A549 (cell line): ENCODE data around the gene HUS1B.

Source experiments
- CEBPB ChIP-seq, 2 experiments: fragments of >200 bp in 1 of 2; sonication (Bioruptor Twin) in 1 of 2; formaldehyde crosslinking in 1 of 2; IDR thresholded peaks; 2 replicates each; pipeline ENCODE4 v1.6.1; 2012 to 2016
- FOSL2 ChIP-seq, 2 experiments: fragments of 450-650 bp in 1 of 2; fragments of >200 bp in 1 of 2; sonication (Bioruptor Twin) in 1 of 2; formaldehyde crosslinking; IDR thresholded peaks; 2 replicates each; pipeline versions ENCODE4 v1.5.0 to v1.6.1; 2016 to 2020; ENCODE audit warnings: mild to moderate bottlenecking in 1 of 2, moderate library complexity in 1 of 2
- FOXS1 ChIP-seq: fragments of 250-450 bp; sonication (Bioruptor Pico); IDR thresholded peaks from 2 replicates; pipeline ENCODE4 v1.5.0; 2020; ENCODE audit warnings: mild to moderate bottlenecking, moderate library complexity
- HOXA7 ChIP-seq: fragments of 250-450 bp; sonication (Bioruptor Pico); IDR thresholded peaks from 2 replicates; pipeline ENCODE4 v1.5.0; 2020; ENCODE audit warnings: mild to moderate bottlenecking, moderate library complexity
- RAD21 ChIP-seq, 2 experiments: fragments of >200 bp in 1 of 2; sonication (Bioruptor Twin) in 1 of 2; formaldehyde crosslinking in 1 of 2; IDR thresholded peaks in 1 of 2; conservative IDR thresholded peaks in 1 of 2; 2 replicates in 1 of 2; 3 replicates in 1 of 2; pipeline ENCODE4 v1.6.1; 2012 to 2018; ENCODE audit warnings: inconsistent platforms in 1 of 2
- REST ChIP-seq: fragments of 200-600 bp; sonication (generic); IDR thresholded peaks from 2 replicates; pipeline ENCODE4 v1.6.1; 2016; ENCODE audit warnings: antibody characterized with exemption, mild to moderate bottlenecking, moderate library complexity
- RFX5 ChIP-seq: fragments of 450-650 bp; IDR thresholded peaks from 2 replicates; pipeline ENCODE4 v1.7.1; 2014; ENCODE audit warnings: antibody characterized with exemption, mild to moderate bottlenecking, moderate library complexity
- SMC3 ChIP-seq: fragments of >200 bp; sonication (Bioruptor Twin); formaldehyde crosslinking; IDR thresholded peaks from 3 replicates; pipeline ENCODE4 v1.6.1; 2018; ENCODE audit warnings: inconsistent platforms
- SREBF2 ChIP-seq: fragments of 450-650 bp; IDR thresholded peaks from 2 replicates; pipeline ENCODE4 v1.6.1; 2014; ENCODE audit warnings: mild to moderate bottlenecking, moderate library complexity
- TF ChIP-seq, protein P1 (sequence below): fragments of >200 bp; sonication (Bioruptor Twin); formaldehyde crosslinking; IDR thresholded peaks from 3 replicates; pipeline ENCODE4 v1.5.1; 2016

- TF ChIP-seq, protein P1, sequence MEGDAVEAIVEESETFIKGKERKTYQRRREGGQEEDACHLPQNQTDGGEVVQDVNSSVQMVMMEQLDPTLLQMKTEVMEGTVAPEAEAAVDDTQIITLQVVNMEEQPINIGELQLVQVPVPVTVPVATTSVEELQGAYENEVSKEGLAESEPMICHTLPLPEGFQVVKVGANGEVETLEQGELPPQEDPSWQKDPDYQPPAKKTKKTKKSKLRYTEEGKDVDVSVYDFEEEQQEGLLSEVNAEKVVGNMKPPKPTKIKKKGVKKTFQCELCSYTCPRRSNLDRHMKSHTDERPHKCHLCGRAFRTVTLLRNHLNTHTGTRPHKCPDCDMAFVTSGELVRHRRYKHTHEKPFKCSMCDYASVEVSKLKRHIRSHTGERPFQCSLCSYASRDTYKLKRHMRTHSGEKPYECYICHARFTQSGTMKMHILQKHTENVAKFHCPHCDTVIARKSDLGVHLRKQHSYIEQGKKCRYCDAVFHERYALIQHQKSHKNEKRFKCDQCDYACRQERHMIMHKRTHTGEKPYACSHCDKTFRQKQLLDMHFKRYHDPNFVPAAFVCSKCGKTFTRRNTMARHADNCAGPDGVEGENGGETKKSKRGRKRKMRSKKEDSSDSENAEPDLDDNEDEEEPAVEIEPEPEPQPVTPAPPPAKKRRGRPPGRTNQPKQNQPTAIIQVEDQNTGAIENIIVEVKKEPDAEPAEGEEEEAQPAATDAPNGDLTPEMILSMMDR, result no peak
- no peak for TF ChIP-seq RFX5
- TF ChIP-seq HOXA7 (CRISPR knock-in tag), result no peak
- no peak for TF ChIP-seq RAD21 (conservative IDR thresholded peaks at IDR 0.05 in 1 of 2, IDR thresholded peaks at IDR 0.05 in 1 of 2)
- no peak for TF ChIP-seq SREBF2
- TF ChIP-seq FOXS1, result no peak
- no peak for TF ChIP-seq REST
- TF ChIP-seq SMC3, result no peak
- TF ChIP-seq FOSL2 (IDR thresholded peaks at IDR 0.05), result no peak
- no peak for TF ChIP-seq FOSL2 (CRISPR knock-in tag; IDR thresholded peaks at IDR 0.05)
- TF ChIP-seq CEBPB (IDR thresholded peaks at IDR 0.05), result no peak
These were observed 47.0 kb downstream of the HUS1B start for GRCh38 chr6:609905-610304.
